Renal pelvis (tissue), 12 donors: Measurements from ENCODE around the gene SLC15A5. TPM values are rescaled to one million over a fixed set of nuclear protein-coding genes. Genes with fewer than 3 reads are reported as not detected.

Source experiments
- DNase-seq: peaks from one replicate; pipeline ENCODE4 v3.0.0-alpha.2; 2013
- long read RNA-seq, 16 experiments: transcript quantifications; one replicate each; lab custom pipeline, GENCODE V29; 2026
- polyA plus RNA-seq, 3 donors: library from polyadenylated mRNA; unstranded; fragments of 120-200 nt; gene quantifications; one replicate each; pipeline ENCODE4 v1.2.1, GENCODE V29; 2013; ENCODE audit not compliant: insufficient read length in 3 of 3

The SLC15A5 gene
- under 1 TPM in 2 of 3 donors, not detected in 1; 0.05 to 0.07 TPM for polyA plus RNA-seq
- long read RNA-seq, donor 1, partial matches to known transcripts: 43 of 97 reads
- long read RNA-seq, donor 1, other reads (novel, unspliced or antisense): 54 of 97 reads
- long read RNA-seq, donor 2: 0 reads
- long read RNA-seq, donor 3: 0 reads
- long read RNA-seq, donor 4: 0 reads
- long read RNA-seq, donor 5: 0 reads
- long read RNA-seq, donor 6, partial matches to known transcripts: 14 of 57 reads
- long read RNA-seq, donor 6, other reads (novel, unspliced or antisense): 43 of 57 reads
- long read RNA-seq, donor 7: 0 reads
- long read RNA-seq, donor 8: 0 reads
- long read RNA-seq, donor 9: 0 reads
- long read RNA-seq, donor 10: 0 reads
- long read RNA-seq, donor 11: 0 reads
- long read RNA-seq, donor 12: 0 reads
- long read RNA-seq, donor 13: 0 reads
- long read RNA-seq, donor 14: 0 reads
- long read RNA-seq, donor 15: 0 reads
- long read RNA-seq, donor 16: 0 reads

GRCh38 chr12:16277585-16277984 lies at the start of gene SLC15A5:
Gene SLC15A5 (minus strand): TSS chr12:16277685. CDS start chr12:16277685, 0 bp downstream.
- no peak for DNase-seq

GRCh38 chr12:16325426-16325825 lies 47.9 kb upstream of the SLC15A5 start:
- no peak for DNase-seq

DNA sequence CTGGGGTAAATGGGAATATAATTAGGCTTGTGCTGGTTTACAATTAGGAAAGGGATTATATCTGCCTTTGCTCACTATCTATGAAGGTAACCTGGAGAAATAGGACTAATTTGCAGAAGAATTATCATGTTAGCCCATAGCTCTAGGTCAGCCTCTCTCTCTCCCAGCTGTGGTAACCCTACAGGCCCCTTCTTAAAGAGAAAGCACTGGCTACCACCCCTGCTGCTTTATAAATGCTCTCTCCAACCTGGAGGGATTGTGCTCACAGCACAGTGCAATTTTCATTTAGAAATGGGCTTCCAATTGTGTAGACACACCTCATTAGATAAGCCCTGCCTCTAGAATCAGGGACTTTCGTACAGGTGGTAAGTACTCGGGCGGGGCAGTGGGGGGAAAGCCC lies 47.3 kb upstream of the SLC15A5 start:
- no peak for DNase-seq

- no peak for DNase-seq
These were observed 46.8 kb upstream of the SLC15A5 start for GRCh38 chr12:16324272-16324671.

DNA sequence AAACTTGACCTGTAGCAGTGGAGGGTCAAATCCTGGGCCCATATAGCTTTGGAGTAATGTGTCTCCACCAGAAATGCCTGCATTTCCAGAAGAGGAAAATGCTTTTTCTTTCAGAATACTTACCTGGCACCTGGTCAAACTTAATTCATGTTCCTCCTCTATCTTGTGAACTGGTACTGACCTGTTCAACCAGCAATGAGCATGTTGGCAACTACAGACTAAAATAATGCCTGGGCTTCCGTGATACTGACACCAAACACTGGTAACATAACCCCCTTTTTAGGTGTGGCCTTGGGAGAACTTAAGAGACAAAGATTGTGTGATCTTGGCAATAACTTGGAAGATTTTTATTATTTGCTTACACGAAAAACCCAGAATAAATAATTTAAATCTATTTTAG lies 46.2 kb upstream of the SLC15A5 start:
- no peak for DNase-seq

DNA sequence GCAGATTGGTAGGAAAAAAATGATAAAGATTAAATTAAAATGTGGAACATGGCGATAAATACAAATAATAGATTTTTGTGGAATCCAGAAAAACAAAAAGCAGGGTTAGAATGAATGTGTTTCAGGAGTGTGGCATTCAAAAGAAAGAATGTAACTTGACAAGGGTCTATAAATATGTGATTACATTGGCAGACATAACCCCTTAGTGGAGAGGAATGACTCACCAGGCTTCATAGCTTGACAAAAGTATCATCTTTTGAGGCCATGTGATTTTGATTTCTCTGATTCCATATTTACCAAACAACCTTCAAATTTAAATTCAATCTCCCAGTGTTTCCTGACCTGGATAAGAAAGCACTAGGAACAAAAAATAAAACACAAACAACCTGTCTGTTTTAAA lies 45.5 kb upstream of the SLC15A5 start:
- no peak for DNase-seq

DNA sequence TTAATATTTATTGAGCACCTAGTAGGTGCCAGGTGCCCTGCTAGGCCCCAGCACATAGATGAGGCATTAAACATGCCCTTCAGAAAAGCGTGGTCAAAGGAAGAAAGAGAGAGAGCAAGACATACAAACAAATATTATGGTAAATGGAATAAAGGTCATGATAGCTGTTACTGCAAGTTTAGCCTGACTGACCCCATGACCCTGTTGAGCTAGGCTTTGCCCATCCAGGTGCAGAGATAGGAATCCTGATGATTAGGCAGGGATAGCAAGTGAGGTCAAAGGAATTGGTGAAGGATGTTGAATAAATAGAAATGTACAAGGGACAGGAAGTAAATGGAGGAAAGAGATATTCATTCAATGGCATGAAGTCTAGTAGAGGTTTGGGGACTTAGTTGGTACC lies 33.4 kb upstream of the SLC15A5 start:
- no peak for DNase-seq

- no peak for DNase-seq
These were observed 30.5 kb upstream of the SLC15A5 start for GRCh38 chr12:16307856-16308475.

DNA sequence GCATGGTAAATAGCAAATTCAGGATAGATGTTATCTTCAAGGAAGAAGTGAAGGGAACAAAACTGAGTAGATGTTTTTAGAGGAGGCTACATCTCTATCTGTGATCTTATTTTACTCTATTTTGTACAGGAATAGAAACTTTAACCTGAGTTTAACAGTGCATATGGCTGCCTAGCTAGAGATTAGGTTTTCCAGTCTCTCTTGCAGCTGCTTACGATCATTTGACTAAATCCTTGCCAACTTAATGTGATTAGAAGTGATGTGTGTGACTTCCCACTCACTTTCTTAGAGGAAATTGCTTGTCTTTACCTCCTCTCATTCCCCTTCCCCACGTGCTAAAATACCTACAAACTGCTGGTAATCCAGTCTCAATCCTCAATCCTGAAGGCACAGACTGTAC lies 26.5 kb upstream of the SLC15A5 start:
- no peak for DNase-seq

DNA sequence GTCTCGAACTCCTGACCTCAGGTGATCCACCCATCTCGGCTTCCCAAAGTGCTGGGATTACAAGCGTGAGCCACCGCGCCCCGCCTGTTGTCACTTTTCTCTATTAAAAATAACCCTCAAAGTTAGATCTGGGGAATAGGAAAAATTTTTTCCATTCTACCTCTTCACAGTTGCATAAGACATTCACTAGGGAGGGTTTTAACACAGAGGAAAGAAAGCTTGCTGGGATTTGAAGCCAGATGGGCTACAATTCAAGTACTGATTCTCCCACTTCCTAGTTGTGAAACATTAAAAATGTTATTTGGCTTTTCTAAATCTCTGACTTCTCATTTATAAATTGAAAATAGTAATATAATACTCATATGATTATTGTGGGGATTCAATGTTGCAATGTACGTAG lies 23.3 kb upstream of the SLC15A5 start:
- DNase-seq: no peak

- no peak for DNase-seq
These were observed 22.6 kb upstream of the SLC15A5 start for GRCh38 chr12:16300122-16300521.

DNA sequence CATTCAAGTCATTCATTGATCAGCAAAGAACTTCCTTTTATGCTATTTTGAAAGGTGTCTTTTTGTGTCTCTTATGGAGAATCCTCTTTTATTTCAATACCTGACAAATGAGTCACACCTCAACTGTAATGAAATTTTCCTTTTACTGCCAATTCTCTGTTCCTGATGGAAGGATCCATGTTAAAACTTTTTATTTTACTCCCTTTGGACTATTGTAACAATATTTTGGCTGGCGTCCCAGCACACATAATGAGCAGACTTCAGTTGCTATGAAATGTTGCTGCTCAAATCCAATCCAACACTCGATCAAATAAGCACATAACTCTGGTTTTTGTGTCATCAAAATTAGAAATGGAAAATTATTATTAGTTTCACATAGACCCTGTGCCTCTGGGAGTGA lies 21.9 kb upstream of the SLC15A5 start:
- DNase-seq: no peak

DNA sequence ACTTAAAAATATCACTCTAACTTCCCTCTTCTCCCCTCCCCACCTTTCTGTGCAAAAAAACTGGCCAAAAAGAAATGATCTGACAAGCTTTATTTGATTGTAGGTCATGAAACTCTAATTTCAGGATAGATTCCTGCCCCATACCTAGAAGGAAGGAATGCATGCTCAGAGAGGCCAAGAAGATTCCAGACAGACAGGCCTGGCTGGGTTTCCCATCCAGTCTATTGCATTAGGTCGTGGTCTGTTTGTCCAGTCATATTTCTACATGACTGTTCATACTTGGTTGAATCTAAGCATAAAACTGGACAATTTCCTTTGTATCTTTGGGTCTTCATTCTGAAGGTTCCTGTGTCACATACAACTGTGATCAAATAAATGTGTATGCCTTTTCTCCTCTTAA lies 20.0 kb upstream of the SLC15A5 start:
- DNase-seq: no peak

DNA sequence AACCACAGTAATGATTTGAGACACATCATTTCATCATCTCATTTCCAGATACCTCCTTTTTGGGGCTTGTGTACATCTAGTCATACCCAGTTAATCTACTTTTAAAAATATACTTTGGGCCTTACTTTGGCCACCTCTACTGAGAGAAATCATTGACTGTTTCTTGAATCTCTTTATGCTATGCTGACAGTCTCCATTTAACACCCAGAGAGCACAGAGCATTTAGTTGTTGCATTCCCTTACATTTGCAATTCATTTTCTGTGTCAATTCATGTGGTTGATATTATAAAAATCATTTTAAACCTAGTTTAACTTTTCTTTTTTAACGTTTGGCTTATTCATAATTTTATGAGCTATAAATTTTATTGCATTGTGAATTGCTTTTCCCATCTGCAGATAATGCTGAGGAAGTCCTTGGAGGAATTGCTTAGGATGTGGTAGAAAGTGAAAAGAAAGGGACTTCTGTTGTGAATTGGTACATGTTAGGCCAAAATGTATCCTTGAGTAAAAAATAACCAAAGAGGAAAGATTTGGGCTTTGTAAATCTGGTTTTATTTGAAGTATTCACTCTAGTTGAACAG lies 17.0 kb upstream of the SLC15A5 start:
- no peak for DNase-seq

- DNase-seq: no peak
These were observed 13.5 kb upstream of the SLC15A5 start for GRCh38 chr12:16291032-16291431.

DNA sequence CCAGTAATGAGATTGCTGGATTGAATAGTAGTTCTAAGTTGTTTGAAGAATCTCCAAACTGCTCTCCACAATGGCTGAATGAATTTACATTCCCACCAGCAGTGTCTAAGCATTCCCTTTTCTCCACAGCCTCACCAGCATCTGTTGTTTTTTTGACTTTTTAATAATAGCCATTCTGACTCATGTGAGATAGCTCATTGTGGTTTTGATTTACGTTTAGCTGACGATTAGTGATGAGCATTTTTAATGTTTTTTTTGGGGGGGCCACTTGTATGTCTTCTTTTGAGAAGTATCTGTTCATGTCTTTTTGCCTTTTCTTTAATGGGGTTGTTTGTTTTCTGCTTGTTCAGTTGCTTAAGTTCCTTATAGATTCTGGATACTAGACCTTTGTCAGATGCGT lies 8.1 kb upstream of the SLC15A5 start:
- DNase-seq: no peak

GRCh38 chr12:16282978-16283377 lies 5.5 kb upstream of the SLC15A5 start:
- DNase-seq: no peak

GRCh38 chr12:16282081-16282480 lies 4.6 kb upstream of the SLC15A5 start:
- no peak for DNase-seq

DNA sequence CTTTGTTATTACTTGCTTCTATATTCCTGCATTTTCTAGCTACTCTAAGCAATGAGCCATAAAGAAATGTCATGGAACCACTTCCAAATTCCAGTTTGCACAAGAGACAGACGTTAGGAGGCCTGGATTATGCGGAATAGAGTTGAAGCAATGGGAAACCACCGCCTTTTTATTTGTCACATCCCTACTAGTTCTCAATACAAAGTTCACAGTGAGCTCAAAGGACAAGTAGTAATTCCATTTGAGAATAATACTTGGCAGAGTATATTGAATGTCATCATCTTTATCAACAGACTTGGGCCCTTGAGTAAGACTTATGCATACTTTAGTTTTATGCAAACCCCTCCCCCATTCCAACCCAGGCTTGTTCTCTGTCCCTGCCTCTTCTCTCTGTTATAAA lies 3.7 kb upstream of the SLC15A5 start:
- no peak for DNase-seq

DNA sequence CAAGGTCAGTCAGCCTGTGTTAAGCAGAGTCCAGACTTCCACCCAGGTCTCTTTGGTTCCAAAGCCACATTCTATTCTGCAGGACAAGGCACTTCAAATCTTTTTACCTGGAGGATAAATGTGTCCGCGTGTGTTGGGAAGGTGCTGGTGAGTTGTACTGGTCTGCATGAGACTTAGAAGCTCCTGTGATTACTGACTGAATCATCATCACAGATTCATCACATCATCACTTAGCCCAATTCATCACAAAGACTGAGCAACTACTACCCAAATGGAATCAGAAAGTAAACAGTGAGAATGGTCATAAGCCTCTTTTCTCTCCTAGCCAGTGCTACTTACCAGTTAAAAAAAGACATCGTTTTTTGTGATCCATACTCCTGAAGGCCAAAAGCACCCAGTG lies 5.3 kb downstream of the SLC15A5 start:
- no peak for DNase-seq

DNA sequence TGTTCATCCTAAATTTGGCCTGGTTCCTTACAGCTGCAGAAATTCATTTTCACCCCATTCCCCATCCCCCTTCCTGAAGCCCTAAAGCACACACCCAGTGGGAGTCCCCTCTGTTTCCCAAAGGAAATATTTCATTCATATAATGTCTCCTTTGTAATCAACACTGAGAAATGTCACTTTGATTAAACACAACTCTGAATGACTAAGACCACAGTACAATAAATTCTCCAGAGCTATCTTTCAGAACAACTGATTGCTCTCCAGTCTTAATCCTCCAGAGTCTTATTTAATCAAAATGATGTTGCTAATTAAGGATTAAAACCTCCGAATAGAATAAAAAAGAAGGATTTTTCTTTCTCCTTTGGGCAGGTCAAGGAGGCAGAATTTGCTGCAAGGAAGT lies 6.4 kb downstream of the SLC15A5 start:
- no peak for DNase-seq

DNA sequence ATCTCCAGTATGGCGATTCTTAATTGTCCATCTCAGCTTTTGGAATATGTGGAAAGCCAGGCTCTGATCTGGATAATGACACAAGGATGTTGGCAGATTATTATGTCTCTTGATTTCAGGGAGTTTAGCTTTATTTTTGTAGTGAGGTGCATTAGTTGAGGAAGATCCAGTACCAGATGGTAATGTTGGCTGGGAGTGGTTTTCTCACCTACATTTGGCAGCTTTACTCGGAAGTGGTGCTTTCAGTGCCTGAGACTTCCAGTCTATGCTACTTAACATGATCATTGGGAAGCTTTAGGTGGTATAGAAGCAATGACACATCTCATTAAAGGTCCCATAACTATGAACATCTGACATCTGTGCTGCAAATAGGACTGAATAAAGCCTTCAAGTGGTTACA lies 7.5 kb downstream of the SLC15A5 start:
- DNase-seq: no peak

DNA sequence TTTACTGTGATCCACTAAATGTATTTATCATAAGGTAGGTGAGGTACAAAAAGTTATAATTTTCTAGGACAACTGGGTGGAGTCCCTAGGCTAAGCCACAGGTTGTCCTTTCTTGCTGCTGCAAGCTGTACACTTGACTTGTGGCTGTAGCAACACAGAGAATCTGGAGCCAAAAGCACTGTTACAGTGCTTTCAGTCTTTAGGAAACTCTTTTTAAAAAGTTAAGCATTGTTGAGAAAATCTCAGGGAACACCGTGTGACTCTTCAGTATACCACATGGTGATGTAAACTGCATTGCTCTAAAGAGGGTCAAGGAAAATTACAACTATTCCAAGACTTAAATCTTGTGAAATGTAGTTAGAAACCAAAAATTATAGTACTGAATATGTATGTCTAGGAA lies 11.4 kb downstream of the SLC15A5 start:
- no peak for DNase-seq
